ENCODE results near the gene EML6. TPM values are rescaled to one million over a fixed set of nuclear protein-coding genes. Genes with fewer than 3 reads are reported as not detected.

Gene EML6
- total RNA-seq, 3 donors from 2014 or later (not counting 1 experiment from before 2014, with no cell fraction given), result 1.7 to 3.2 (median 2.4) TPM

GRCh38 chr2:54962511-54962910, 239.0 kb downstream of the EML6 start:
- Mint-ChIP-seq H3K27me3 (ENCODE audit: low read depth in 2 of 2) (no peaks in the 10 kb centered on the region), H3K9me3 (no peaks in the 10 kb centered on the region), H3K36me3 (no peaks in the 10 kb centered on the region), H3K4me3 (peak overlapping the region; percentile 17), H3K4me1 (peaks cover 28 to 33% of the 10 kb centered on the region in 2 donors), H3K27ac (no peak overlapping the region)
- Histone ChIP-seq H3K36me3 (ENCODE audit: control insufficient read depth, insufficient read depth, low read length) (no peaks in the 10 kb centered on the region), H3K4me1 (ENCODE audit: control insufficient read depth, insufficient read depth, low read length) (peaks cover 22% of the 10 kb centered on the region), H3K4me3 (ENCODE audit: low read length) (no peak overlapping the region), H3K9me3 (ENCODE audit: control insufficient read depth, insufficient read depth, low read length) (no peaks in the 10 kb centered on the region), H3K27me3 (ENCODE audit: control insufficient read depth, insufficient read depth, low read length) (no peaks in the 10 kb centered on the region), H3K27ac (ENCODE audit: low read length) (no peak overlapping the region)
- intact Hi-C loops (cut with micrococcal nuclease), result no loop called here
- over 99% methylated on average over 9 of the region's 13 CpGs for WGBS (ENCODE audit: insufficient coverage)
- ATAC-seq (no peak), DNase-seq (no peak)
- TF ChIP-seq CTCF (IDR thresholded peaks at IDR 0.05), result no peak

GRCh38 chr2:54962935-54963440, 239.5 kb downstream of the EML6 start:
- Mint-ChIP-seq H3K9me3 (no peaks in the 10 kb centered on the region), H3K4me3 (peak overlapping the region; percentile 17), H3K27me3 (ENCODE audit: low read depth in 2 of 2) (no peaks in the 10 kb centered on the region), H3K4me1 (peaks cover 33 to 36% of the 10 kb centered on the region in 2 donors), H3K27ac (no peak overlapping the region), H3K36me3 (no peaks in the 10 kb centered on the region)
- Histone ChIP-seq H3K4me1 (ENCODE audit: control insufficient read depth, insufficient read depth, low read length) (peaks cover 22% of the 10 kb centered on the region), H3K27ac (ENCODE audit: low read length) (no peak overlapping the region), H3K4me3 (ENCODE audit: low read length) (no peak overlapping the region), H3K36me3 (ENCODE audit: control insufficient read depth, insufficient read depth, low read length) (no peaks in the 10 kb centered on the region), H3K27me3 (ENCODE audit: control insufficient read depth, insufficient read depth, low read length) (no peaks in the 10 kb centered on the region), H3K9me3 (ENCODE audit: control insufficient read depth, insufficient read depth, low read length) (no peaks in the 10 kb centered on the region)
- ATAC-seq (no peak), DNase-seq (no peak)
- no peak for TF ChIP-seq CTCF (IDR thresholded peaks at IDR 0.05)
- intact Hi-C loops (cut with micrococcal nuclease), result no loop called here
- 100% methylated on average over 3 of the region's 3 CpGs for WGBS (ENCODE audit: insufficient coverage)

GRCh38 chr2:54963476-54963875, 240.0 kb downstream of the EML6 start:
- Histone ChIP-seq H3K27me3 (ENCODE audit: control insufficient read depth, insufficient read depth, low read length) (no peaks in the 10 kb centered on the region), H3K4me3 (ENCODE audit: low read length) (no peak overlapping the region), H3K9me3 (ENCODE audit: control insufficient read depth, insufficient read depth, low read length) (no peaks in the 10 kb centered on the region), H3K27ac (ENCODE audit: low read length) (no peak overlapping the region), H3K4me1 (ENCODE audit: control insufficient read depth, insufficient read depth, low read length) (peaks cover 22% of the 10 kb centered on the region), H3K36me3 (ENCODE audit: control insufficient read depth, insufficient read depth, low read length) (no peaks in the 10 kb centered on the region)
- 96% methylated on average over 2 of the region's 2 CpGs for WGBS (ENCODE audit: insufficient coverage)
- intact Hi-C loops (cut with micrococcal nuclease), result no loop called here
- DNase-seq, result no peak
- no peak for TF ChIP-seq CTCF (IDR thresholded peaks at IDR 0.05)
- Mint-ChIP-seq H3K4me1 (peaks cover 38 to 41% of the 10 kb centered on the region in 2 donors), H3K27ac (no peak overlapping the region), H3K4me3 (no peak overlapping the region), H3K9me3 (no peaks in the 10 kb centered on the region), H3K36me3 (no peaks in the 10 kb centered on the region), H3K27me3 (ENCODE audit: low read depth in 2 of 2) (no peaks in the 10 kb centered on the region)
- ATAC-seq, result no peak

GRCh38 chr2:54964271-54964670, 240.8 kb downstream of the EML6 start:
- H3K4me1 Mint-ChIP-seq, result peaks cover 46% of the 10 kb centered on the region in 2 donors

More at GRCh38 chr2:54964271-54964670, 240.8 kb downstream of the EML6 start:
- Histone ChIP-seq H3K4me1 (ENCODE audit: control insufficient read depth, insufficient read depth, low read length) (peaks cover 22% of the 10 kb centered on the region), H3K27ac (ENCODE audit: low read length) (no peak overlapping the region), H3K36me3 (ENCODE audit: control insufficient read depth, insufficient read depth, low read length) (no peaks in the 10 kb centered on the region), H3K27me3 (ENCODE audit: control insufficient read depth, insufficient read depth, low read length) (no peaks in the 10 kb centered on the region), H3K9me3 (ENCODE audit: control insufficient read depth, insufficient read depth, low read length) (no peaks in the 10 kb centered on the region), H3K4me3 (ENCODE audit: low read length) (no peak overlapping the region)
- no peak overlapping the region for H3K4me3 Mint-ChIP-seq
- no peaks in the 10 kb centered on the region for H3K27me3 Mint-ChIP-seq (ENCODE audit: low read depth in 2 of 2)
- no peaks in the 10 kb centered on the region for H3K9me3 Mint-ChIP-seq
- no peak for DNase-seq
- no peaks in the 10 kb centered on the region for H3K36me3 Mint-ChIP-seq
- intact Hi-C loops (cut with micrococcal nuclease), result no loop called here
- ATAC-seq, result no peak
- TF ChIP-seq CTCF (IDR thresholded peaks at IDR 0.05), result no peak
- WGBS (ENCODE audit: insufficient coverage), result 98% methylated on average over 8 of the region's 8 CpGs
- peak overlapping the region; percentile 74 to 76 for H3K27ac Mint-ChIP-seq
